GM10248 (cell line): ENCODE measurements around the gene EHHADH.
"Not testable (repeated sequence)": the region's sequence is repeated elsewhere in the genome, so short reads cannot be mapped to it uniquely, and the experiment has no call there.

Experiments used
- CTCF ChIA-PET: fragments of 300-600 bp; sonication (Branson Sonifier 250); formaldehyde crosslinking; extraction: SDS; loops from one replicate; lab custom pipeline; 2021; ENCODE audit warnings: antibody characterized with exemption; lab: Yijun Ruan, JAX
- POLR2A ChIA-PET: fragments of 350-650 bp; sonication (Branson Sonifier 250); formaldehyde crosslinking; extraction: SDS; loops from one replicate; lab custom pipeline; 2020; ENCODE audit warnings: antibody characterized with exemption; lab: Yijun Ruan, JAX
- DNase-seq: peaks from one replicate; pipeline ENCODE4 v3.0.0; 2012; ENCODE audit errors: extremely low spot score
- TF ChIP-seq, protein P1 (sequence below): IDR thresholded peaks from 2 replicates; pipeline ENCODE4 v1.5.1; 2012; ENCODE audit warnings: mild to moderate bottlenecking, low read depth; ENCODE audit errors: extremely low read depth, missing control alignments, control extremely low read depth

Gene EHHADH

DNA sequence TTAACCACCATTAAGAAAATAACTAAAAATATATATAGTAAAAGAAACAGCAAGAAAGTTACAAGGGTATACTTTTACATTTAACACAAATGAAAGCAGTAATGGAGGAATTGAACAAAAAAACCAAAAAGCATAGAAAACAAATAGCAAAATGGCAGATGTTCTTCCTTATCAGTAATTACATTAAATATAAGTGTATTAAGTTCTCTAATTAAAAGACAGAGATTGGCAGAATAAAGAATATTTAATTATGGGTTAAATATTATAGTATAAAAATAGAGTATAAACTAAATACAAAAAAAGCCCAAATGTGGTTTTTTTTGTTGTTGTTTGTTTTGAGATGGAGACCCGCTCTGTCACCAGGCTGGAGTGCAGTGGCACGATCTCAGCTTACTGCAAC, 20.5 kb downstream of the EHHADH start:
- CTCF ChIA-PET = no interaction called here
- TF ChIP-seq, protein P1, sequence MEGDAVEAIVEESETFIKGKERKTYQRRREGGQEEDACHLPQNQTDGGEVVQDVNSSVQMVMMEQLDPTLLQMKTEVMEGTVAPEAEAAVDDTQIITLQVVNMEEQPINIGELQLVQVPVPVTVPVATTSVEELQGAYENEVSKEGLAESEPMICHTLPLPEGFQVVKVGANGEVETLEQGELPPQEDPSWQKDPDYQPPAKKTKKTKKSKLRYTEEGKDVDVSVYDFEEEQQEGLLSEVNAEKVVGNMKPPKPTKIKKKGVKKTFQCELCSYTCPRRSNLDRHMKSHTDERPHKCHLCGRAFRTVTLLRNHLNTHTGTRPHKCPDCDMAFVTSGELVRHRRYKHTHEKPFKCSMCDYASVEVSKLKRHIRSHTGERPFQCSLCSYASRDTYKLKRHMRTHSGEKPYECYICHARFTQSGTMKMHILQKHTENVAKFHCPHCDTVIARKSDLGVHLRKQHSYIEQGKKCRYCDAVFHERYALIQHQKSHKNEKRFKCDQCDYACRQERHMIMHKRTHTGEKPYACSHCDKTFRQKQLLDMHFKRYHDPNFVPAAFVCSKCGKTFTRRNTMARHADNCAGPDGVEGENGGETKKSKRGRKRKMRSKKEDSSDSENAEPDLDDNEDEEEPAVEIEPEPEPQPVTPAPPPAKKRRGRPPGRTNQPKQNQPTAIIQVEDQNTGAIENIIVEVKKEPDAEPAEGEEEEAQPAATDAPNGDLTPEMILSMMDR = no peak
- DNase-seq = no peak
- POLR2A ChIA-PET = no interaction called here

DNA sequence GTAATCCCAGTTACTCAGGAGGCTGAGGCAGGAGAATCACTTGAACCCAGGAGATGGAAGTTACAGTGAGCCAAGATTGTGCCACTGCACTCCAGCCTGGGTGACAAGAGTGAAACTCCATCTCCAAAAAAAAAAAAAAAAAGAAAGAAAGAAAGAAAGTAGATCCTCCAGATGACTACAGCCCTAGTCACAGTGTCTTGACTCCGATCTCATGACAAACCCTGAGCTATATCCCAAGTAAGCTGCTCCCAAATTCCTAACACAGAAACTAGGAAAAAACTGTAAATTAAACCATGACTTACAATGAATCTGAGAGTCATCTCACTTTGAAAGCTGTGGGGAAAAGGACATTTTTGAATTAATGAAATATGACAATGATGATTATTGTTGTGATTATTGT, 27.3 kb downstream of the EHHADH start:
- POLR2A ChIA-PET = not testable (repeated sequence)
- CTCF ChIA-PET = interaction anchor here (1.6 kb wide), 1 partner anchor 22 kb away, joined by 3 read pairs; no protein-coding TSS in a partner anchor

DNA sequence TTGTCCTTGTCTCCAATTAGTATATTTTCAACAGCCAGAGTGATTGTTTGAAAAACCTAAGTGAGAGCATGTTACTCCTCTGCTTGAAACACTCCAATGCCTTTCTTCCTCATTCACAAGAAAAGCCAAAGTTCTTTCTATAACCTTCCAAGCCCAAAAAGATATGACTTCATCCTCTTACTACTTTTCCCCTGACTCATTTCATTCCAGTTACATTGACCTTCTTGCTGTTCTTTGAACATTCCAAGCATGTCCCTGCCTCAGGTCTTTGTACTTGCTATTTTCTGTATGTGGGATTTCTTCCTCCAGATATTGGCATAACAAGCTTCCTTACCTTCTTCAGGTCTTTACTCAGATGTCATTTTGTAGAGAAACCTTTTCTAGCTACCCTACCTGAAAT, 28.3 kb downstream of the EHHADH start:
- DNase-seq = no peak
- CTCF ChIA-PET = interaction anchor here (1.6 to 2.0 kb wide), 2 partner anchors 12 to 21 kb away, joined by 3 to 7 read pairs; no protein-coding TSS in a partner anchor
- POLR2A ChIA-PET = no interaction called here
- TF ChIP-seq, protein P1 = no peak

More for the DNA sequence above, 27.3 kb downstream of the EHHADH start:
- DNase-seq = not testable (repeated sequence)

DNA sequence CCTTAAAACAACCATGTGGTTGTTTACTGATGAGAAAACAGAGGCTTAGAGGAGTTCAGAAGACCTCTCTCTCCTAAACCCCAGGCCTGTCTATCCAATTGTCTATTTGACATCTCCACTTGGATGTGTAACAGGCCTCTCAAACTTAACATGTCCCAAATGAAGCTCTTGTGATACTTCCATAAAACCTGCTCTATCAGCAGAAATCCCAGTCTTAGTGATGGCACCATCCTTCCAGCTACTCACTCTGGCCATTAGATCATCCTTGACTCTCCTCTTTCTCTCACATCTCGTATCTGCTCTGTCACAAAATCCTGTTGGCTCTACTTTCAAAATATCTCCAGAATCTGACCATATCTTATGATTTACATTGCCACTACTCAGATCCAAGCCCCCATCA, 28.8 kb downstream of the EHHADH start:
- POLR2A ChIA-PET = no interaction called here
- TF ChIP-seq, protein P1 = no peak
- no peak for DNase-seq
- CTCF ChIA-PET = interaction anchor here (2.0 kb wide), 1 partner anchor 12 kb away, joined by 7 read pairs; no protein-coding TSS in a partner anchor

DNA sequence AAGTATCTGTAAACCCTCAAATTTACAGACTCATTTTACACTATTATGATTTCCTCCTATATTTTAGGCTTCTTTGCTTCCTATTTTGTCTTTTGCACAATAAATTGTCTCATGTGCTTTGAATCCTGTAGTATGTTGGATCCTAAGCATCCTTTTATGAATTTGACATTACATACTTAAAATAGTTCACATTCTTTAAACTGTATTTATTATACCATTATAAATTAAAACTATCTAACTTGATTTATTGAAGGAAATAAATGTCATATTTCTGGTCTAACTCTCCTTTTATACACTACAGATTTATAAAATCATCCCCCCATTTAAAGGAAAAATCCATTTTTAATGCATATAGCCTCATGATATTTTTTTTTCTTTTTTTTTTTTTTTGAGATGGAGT, 32.6 kb downstream of the EHHADH start:
- DNase-seq = no peak
- ChIA-PET CTCF (interaction anchor here (0.8 kb wide), 1 partner anchor 42 kb away, joined by 3 read pairs; no protein-coding TSS in a partner anchor), POLR2A (no interaction called here)
- TF ChIP-seq, protein P1 = no peak

DNA sequence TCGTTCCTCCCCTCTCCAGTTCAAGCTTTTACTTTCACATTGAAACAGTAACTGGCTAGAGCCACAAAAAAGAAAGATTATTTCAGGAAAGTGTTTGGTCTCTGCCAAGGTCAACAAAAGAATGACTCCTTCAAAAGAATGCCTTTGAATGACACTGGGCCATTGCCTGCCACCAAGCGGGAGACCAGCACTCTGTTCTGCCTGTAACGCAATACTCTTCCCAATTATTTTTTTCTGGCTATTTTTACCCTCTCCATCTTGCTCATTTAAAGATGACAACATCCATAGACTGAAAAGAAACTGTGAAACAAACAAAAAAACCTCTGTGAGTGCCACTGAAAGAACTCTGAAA, 37.3 kb downstream of the EHHADH start:
- POLR2A ChIA-PET = no interaction called here
- TF ChIP-seq, protein P1 = no peak
- CTCF ChIA-PET = interaction anchor here (1.0 to 2.5 kb wide), 5 partner anchors 12 to 341 kb away, joined by 3 to 8 read pairs (median 3); no protein-coding TSS in a partner anchor
- DNase-seq = no peak

DNA sequence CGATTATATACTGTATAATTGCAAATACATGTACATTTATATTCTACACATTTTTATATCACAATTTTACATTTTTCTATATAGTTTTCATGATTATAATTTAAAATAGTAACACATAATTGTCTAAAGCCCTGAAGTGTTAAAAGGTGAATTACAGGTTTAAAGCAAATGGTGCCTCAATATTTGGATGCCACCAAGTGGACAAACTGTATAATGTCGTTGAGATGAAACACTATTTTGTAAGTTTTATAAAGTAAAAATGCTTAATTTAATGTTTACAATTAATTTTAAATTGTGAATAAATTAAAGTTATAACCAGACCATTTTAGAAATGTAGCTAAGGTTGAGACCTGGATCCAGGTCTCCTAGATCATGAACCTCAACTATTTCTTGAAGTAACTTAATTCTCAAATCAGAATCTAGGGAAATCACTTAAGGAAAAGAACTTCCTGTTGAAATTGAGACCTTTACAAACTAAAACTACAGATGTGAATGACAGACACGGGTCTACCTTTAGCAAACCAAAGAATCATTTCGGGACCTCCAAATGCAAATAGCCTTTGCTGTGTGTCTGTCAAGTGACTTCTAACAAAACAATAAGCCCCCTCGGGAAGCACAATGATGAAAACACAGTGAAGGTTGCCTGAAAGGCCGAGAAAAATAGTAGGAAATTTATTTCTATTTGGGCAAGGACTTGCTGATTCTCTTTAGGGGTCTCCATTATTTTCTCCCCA, 37.8 kb downstream of the EHHADH start:
- peak; percentile 26 for DNase-seq
- CTCF ChIA-PET = interaction anchor here (1.0 to 2.7 kb wide), 11 partner anchors 12 to 340 kb away, joined by 3 to 8 read pairs (median 3); no protein-coding TSS in a partner anchor
- POLR2A ChIA-PET = no interaction called here
- TF ChIP-seq, protein P1 = peak; percentile 36
